ENCODE results near the gene USP40. TPM values are rescaled to one million over a fixed set of nuclear protein-coding genes. Genes with fewer than 3 reads are reported as not detected.

USP40 gene
- total and polyA plus RNA-seq, 9 of the 15 experiments (the other 6 are each of a cell fraction or from before 2014, with no cell fraction given) = 5.5 to 15.0 (median 9.3) TPM

- no peak for TF ChIP-seq ZBTB40 (IDR thresholded peaks at IDR 0.05)
- no peak for TF ChIP-seq ZBTB40 (CRISPR knock-in tag; IDR thresholded peaks at IDR 0.05)
- no peak for TF ChIP-seq CREB3L1 (IDR thresholded peaks at IDR 0.05; ENCODE audit: borderline replicate concordance, low read depth)
- no peak for TF ChIP-seq FOXP4 (CRISPR knock-in tag; IDR thresholded peaks at IDR 0.05; ENCODE audit: borderline replicate concordance)
- no peak for TF ChIP-seq USF2 (CRISPR knock-in tag; IDR thresholded peaks at IDR 0.05)
- TF ChIP-seq SUPT5H (IDR thresholded peaks at IDR 0.05) = no peak
- no peak for TF ChIP-seq RBM39 (optimal IDR thresholded peaks at IDR 0.05; ENCODE audit: low read depth, low read length)
- TF ChIP-seq E2F3 (CRISPR knock-in tag; IDR thresholded peaks at IDR 0.05) = no peak
- no peak for TF ChIP-seq KLF10 (CRISPR knock-in tag; IDR thresholded peaks at IDR 0.05)
- no peak for TF ChIP-seq CC2D1A (IDR thresholded peaks at IDR 0.05)
- no peak for TF ChIP-seq ZNF584 (CRISPR knock-in tag; IDR thresholded peaks at IDR 0.05; ENCODE audit: low read depth)
- TF ChIP-seq THRB (CRISPR knock-in tag; conservative IDR thresholded peaks at IDR 0.05) = no peak
Measured at GRCh38 chr2:233433794-233434193, 132.8 kb downstream of the USP40 start (continued).
